GM18873 (cell line): ENCODE measurements around the gene ELOVL2.
A peak's percentile ranks its signal among the peaks of the same experiment; 100 is the strongest.
"Not testable (repeated sequence)": the region's sequence is repeated elsewhere in the genome, so short reads cannot be mapped to it uniquely, and the experiment has no call there.

Source experiments
- ATAC-seq: cut with Tn5 transposase; IDR thresholded peaks from one replicate; pipeline ENCODE4 v1.9.1; 2021; ENCODE audit warnings: mild to moderate bottlenecking, moderate library complexity, moderate number of reproducible peaks; ENCODE audit not compliant: unreplicated experiment, low FRiP score

The ELOVL2 gene

DNA sequence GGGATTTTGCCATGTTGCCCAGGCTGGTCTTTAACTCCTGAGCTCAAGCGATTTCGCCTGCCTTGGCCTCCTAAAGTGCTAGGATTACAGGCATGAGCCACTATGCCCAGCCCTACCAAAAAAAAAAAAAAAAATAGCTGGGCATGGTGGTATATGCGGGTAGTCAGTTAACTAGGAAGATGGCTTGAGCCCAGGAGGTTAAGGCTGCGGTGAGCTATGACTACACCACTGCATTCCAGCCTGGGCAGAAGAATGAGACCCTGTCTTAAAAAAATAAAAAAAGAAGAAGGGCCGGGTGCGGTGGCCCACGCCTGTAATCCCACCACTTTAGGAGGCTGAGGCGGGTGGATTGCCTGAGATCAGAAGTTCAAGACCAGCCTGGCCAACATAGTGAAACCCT lies 50.2 kb downstream of the ELOVL2 start:
- ATAC-seq = no peak

DNA sequence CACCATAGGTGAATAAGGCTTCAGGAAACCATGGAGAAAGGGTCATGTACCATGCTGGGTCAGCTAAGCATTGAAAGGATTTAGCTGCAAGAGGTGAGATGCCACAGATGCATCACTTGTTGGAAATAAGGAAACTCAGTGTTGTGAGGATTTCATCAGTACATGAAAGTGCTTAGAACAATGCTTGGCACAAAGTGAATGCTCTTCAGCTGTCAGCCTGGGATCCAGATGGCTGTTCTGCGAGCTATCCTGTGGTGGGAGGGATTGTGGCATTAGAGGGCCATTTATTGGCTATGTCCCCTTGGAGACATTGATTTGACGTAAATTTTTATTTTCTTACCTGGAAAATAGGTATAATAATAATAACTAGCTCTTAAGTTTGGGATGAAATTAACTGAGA lies 53.0 kb downstream of the ELOVL2 start:
- no peak for ATAC-seq

- ATAC-seq = no peak
These were observed 54.5 kb downstream of the ELOVL2 start for GRCh38 chr6:10989587-10989986.

- ATAC-seq = not testable (repeated sequence)
These were observed 59.1 kb downstream of the ELOVL2 start for GRCh38 chr6:10984959-10985358.

DNA sequence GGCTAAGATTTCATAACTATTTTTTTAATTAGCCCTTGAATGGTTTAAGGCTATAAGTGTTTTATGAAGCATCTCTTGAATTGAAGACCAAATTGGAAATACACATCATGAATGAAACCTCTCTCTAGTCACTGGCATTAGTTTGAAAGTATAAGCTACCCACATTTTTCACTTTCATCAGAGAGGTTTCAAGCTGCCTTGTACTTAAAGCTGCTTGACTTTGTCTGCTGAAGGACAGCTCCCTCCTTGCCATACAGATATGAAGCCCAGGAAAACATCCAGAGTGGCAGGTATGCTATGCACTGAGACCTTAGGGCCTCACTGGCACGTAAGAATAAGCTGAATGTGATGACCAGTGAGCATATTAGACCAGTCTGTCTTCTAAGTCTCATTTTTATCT lies 62.7 kb downstream of the ELOVL2 start:
- no peak for ATAC-seq

- no peak for ATAC-seq
These were observed 64.5 kb downstream of the ELOVL2 start for GRCh38 chr6:10979603-10980002.

DNA sequence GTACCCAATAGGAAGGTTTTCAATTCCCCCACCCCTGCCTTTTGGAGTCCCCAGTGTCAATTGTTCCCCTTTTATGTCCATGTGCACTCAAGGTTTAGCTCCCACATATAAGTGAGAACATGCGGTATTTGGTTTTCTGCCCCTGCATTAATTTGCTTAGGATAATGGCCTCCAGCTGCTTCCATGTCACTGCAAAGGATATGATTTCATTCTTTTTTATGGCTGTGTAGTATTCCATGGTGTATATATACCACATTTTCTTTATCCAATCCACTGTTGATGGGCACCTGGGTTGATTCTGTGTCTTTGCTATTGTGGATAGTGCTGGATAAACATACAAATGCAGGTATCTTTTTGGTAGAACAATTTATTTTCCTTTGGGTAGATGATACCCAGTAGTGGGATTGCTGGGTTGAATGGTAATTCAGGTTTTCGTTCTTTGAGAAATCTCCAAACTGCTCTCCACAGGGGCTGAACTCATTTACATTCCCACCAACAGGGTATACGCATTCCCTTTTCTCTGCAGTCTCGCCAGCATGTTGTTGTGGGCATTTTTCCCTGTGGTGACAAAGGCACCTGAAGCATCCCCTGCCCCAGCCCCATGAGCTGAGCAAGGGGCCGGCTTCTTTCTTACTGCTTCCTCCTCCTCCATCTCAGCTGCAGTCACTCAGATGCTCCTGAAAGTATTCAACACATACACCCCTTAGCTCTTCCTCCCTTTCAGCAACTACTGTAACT lies 66.7 kb downstream of the ELOVL2 start:
- ATAC-seq = no peak

- no peak for ATAC-seq
These were observed 67.5 kb downstream of the ELOVL2 start for GRCh38 chr6:10976571-10976970.

DNA sequence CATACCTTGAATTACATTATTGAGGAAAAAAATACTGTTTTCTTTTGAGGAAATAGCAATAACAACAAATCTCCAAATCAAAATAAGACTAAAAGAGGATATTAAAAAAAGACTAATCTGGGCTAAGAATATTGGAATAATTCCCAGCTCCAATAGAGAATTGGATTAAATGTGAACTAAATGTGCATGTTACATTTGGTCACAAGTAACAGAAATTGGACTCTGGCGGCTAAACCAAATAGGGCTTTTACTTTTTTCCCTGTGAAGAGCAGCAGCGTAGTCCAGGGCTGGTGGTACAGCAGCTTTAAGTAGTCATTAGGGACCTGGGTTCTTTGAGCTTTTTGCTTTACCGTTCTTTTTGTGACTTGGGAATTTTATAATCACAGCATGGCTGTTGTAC lies 71.9 kb downstream of the ELOVL2 start:
- ATAC-seq = no peak

DNA sequence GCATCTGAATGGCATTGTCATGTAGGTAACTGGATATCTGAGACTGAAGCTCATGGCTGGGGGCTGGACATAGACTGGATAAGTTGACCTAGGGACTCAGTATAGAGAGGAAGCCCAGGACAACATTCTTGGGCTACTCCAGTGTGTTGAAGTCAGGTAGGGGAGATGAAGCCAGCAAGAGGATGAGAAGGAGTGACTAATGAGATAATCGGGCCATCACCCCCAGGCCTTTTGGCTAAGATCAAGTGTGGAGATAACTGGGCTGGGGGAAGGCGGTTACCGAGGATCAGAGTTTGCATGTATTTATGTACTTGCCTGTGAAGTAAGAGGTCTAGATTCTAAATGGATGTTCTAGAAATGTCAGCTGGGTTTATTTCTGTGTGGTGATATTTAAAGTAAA lies 73.4 kb downstream of the ELOVL2 start:
- ATAC-seq = no peak

- ATAC-seq = no peak
These were observed 75.3 kb downstream of the ELOVL2 start for GRCh38 chr6:10968776-10969175.

GRCh38 chr6:10964684-10965083 lies 79.4 kb downstream of the ELOVL2 start:
- ATAC-seq = peak; percentile 91

DNA sequence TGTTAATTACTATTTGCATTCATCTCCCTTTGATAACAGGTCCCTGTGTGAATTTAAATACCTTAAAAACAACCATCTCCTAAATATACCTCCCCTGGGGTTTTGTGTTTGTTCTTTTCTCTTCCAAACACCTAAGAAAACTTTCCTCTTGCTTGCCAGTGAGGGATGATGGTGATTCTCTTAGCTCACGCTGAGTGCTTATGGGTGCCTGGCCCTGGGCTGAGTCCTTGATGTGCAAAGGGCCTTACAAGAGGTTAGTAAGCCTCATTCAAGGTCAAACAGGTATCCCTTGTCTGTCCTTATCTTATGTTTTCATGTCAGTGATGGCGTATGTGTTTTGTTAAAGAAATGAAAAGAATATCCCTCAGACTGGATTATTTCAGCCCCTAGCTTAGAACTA lies 81.0 kb downstream of the ELOVL2 start:
- ATAC-seq = no peak

DNA sequence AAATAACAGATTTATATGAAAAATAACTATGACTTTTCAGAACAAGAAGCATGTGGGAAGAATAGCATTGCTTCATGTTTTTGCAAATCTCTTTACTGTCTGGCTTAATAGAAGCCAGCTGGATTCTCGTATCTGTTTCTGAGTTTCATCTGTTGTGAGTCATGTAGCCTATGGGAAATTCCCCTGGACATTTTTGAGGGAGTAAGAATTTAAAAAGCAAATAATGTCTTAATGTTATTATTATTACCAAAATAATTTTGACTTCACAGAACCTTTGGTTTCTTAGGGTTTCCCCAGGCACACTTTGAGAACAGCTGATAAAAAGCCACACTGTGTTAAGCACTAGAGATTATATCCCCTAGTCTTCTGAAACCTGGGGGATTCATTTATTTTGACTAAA lies 81.4 kb downstream of the ELOVL2 start:
- no peak for ATAC-seq

DNA sequence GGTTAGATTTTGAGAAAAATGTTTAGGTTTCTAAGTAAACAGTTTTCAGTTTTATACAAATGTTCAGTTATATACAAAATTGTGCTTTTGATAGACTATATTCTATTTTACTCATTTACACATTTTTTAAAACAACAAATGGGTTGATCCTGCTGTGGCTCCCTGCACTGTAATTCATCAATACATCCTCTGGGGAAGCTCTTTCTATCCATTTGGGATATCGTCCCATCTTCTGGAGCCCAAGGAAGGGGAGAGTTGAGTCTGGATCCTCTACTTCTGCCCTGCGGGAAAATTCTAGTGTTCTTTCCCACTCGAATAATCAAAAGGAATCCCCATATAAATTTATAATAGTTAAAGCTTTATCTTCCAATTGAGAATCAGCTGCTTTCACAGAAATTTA lies 82.3 kb downstream of the ELOVL2 start:
- no peak for ATAC-seq

- no peak for ATAC-seq
These were observed 83.9 kb downstream of the ELOVL2 start for GRCh38 chr6:10960171-10960570.

DNA sequence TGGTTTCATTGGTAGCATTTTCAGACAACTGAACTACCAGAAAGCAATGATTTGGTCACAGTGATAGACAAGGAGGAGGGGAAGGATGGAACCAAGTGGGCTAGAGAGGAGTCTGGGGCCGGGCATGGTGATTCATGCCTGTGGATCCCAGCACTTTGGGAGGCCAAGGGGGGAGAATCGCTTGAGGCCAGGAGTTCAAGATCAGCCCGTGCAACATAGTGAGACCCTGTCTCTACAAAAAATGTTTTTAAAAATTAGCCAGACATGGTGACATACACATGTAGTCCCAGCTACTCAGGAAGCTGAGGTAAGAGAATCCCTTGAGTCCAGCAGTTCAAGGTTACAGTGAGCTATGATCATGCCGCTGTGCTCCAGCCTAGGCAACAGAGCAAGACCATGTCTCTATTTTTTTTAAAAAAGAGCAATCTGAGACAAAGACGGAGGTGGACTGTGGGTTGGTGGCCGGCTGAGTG lies 86.7 kb downstream of the ELOVL2 start:
- ATAC-seq = no peak

DNA sequence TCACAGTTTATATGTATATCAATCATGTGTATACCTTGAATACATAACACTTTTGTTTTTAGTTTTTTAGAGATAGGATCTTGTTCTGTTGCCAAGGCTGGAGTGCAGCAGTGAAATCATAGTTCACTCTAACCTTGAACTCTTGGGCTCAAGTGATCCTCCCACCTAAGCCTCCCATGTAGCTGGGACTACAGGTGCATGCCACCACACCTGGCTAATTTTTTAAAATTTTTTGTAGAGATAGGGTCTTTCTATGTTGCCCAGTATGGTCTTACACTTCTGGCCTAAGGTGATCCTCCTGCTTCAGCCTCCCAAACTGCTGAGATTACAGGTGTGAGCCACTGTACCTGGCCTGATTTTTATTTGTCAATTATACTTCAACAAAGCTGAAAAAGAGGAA lies 87.3 kb downstream of the ELOVL2 start:
- no peak for ATAC-seq

- ATAC-seq = peak; percentile 84
These were observed 89.5 kb downstream of the ELOVL2 start for GRCh38 chr6:10954590-10955010.

DNA sequence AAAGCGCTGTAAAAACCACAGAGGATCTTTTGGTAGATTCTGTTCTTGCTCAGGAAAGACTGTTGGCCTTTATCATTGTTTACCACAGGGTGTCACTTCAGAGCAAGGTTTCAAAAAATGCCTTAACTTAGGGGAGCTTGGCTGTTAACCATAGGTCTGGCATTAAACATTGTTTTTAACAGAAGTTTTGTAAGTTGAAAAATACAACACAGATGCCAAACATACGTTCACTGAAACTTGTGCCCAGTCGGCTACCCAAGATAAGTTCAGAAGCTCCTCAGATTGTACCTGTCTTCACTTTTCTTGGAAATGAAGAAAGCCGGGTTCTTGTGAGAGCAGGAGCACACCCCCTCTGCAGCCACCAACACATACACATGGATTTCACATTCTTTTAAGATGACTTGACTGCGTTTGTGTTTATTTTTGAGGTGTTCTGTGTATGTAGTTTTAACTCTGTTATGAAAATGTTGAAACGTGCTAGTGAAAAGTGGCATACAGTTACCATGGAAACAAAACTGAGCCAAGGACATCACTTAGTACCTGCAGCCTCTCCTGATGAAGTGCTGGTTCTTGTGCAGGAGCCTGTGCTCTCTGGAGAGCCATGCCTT lies 92.3 kb downstream of the ELOVL2 start:
- ATAC-seq = no peak

DNA sequence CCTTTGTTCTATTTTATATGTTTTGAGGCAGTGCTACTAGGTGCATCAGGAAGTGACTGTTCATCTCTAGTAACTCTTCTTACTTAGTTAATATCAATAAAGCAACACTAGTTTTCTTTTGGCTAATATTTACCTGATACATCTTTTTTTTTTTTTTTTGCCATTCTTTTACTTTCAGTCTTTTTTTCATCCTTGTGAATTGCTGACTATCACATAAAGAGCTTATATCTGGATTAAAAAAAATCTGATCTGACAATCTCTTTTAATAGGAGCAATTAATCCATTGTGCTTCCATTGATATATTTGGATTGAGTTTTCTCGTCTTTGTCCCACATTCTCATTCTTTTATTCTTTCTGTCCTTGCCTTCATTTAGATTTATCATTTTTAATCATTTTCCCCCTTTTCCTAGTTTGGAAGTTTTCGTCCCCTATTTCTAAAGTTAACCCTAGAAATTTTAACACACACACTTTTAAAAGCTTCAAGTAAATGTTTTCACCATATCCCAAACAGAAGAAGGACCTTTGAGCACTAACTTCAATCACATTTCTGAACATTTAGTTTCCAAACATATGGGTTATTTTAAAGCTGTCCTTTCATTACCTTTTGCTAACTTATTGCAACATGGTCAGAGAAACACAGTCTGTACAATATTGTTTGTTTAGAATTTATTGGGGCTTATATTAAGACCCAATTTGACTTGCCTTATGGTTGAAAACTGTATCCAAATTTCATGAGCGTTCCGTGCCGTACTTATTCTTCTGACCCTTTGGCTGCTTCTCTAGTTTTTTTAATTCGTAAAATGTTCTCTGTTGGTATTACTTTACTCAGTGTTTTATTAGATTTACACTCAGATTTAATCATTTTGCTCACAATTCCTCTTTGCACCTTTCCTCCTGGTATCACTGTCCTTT lies 94.3 kb downstream of the ELOVL2 start:
- no peak for ATAC-seq
